Loucy (cell line): ENCODE measurements around the gene STUB1.

Experiments
- H2AFZ ChIP-seq: fragments of 200-600 bp; sonication (generic); 2 replicates; pipeline ENCODE4 v1.6.0; 2016; ENCODE audit warnings: antibody characterized with exemption, mild to moderate bottlenecking, low read length, moderate library complexity
- H3F3A ChIP-seq: fragments of 200-600 bp; 2 replicates; pipeline ENCODE4 v1.6.0; 2016; ENCODE audit warnings: antibody characterized with exemption, low read depth, mild to moderate bottlenecking
- H3K27me3 ChIP-seq: fragments of 200-600 bp; sonication (generic); 2 replicates; pipeline ENCODE4 v1.6.1; 2014; ENCODE audit warnings: low read length, mild to moderate bottlenecking; ENCODE audit not compliant: insufficient read depth, poor library complexity, severe bottlenecking
- H3K36me3 ChIP-seq: fragments of 200-600 bp; sonication (generic); 2 replicates; pipeline ENCODE4 v1.6.1; 2016; ENCODE audit warnings: low read length; ENCODE audit not compliant: insufficient read depth
- H3K4me1 ChIP-seq: fragments of 200-600 bp; sonication (generic); 2 replicates; pipeline ENCODE4 v1.5.1; 2014; ENCODE audit warnings: low read length, mild to moderate bottlenecking; ENCODE audit not compliant: insufficient read depth, poor library complexity, severe bottlenecking
- H3K4me2 ChIP-seq: fragments of 200-600 bp; sonication (generic); 2 replicates; pipeline ENCODE4 v1.6.0; 2014; ENCODE audit warnings: antibody characterized with exemption, low read length, low read depth, mild to moderate bottlenecking; ENCODE audit not compliant: poor library complexity, severe bottlenecking
- H3K4me3 ChIP-seq: fragments of 200-600 bp; sonication (generic); 2 replicates; pipeline ENCODE4 v1.5.1; 2014; ENCODE audit warnings: low read length, mild to moderate bottlenecking, mixed read lengths; ENCODE audit not compliant: poor library complexity, severe bottlenecking
- H3K79me2 ChIP-seq: fragments of 200-600 bp; sonication (generic); 2 replicates; pipeline ENCODE4 v1.6.1; 2014; ENCODE audit warnings: low read length; ENCODE audit not compliant: insufficient read depth
- H3K9ac ChIP-seq: fragments of 200-600 bp; sonication (generic); 2 replicates; pipeline ENCODE4 v1.6.0; 2014; ENCODE audit warnings: mild to moderate bottlenecking, low read depth, low read length, moderate library complexity; ENCODE audit not compliant: poor library complexity, severe bottlenecking
- H3K9me2 ChIP-seq: fragments of 200-600 bp; sonication (generic); replicated peaks from 2 replicates; pipeline ENCODE4 v1.6.1; 2016; ENCODE audit warnings: low read depth, low read length, mixed read lengths
- H3K9me3 ChIP-seq: fragments of 200-600 bp; sonication (generic); 2 replicates; pipeline ENCODE4 v1.6.1; 2014; ENCODE audit warnings: mild to moderate bottlenecking, antibody characterized with exemption, low read length, low read depth; ENCODE audit not compliant: insufficient read depth
- H4K20me1 ChIP-seq: fragments of 200-600 bp; sonication (generic); 2 replicates; pipeline ENCODE4 v1.6.0; 2014; ENCODE audit warnings: antibody characterized with exemption, low read length, mild to moderate bottlenecking; ENCODE audit not compliant: insufficient read depth, poor library complexity, severe bottlenecking
- EZH2phosphoT487 ChIP-seq: fragments of 200-600 bp; IDR thresholded peaks from 2 replicates; pipeline ENCODE4 v1.6.1; 2018; ENCODE audit warnings: antibody characterized with exemption, mild to moderate bottlenecking, moderate library complexity, borderline replicate concordance
- TF ChIP-seq, protein P1 (sequence below): fragments of 200-600 bp; sonication (generic); conservative IDR thresholded peaks from 2 replicates; pipeline ENCODE4 v1.5.1; 2014; ENCODE audit warnings: mild to moderate bottlenecking, antibody characterized with exemption, low read length

Gene STUB1

DNA sequence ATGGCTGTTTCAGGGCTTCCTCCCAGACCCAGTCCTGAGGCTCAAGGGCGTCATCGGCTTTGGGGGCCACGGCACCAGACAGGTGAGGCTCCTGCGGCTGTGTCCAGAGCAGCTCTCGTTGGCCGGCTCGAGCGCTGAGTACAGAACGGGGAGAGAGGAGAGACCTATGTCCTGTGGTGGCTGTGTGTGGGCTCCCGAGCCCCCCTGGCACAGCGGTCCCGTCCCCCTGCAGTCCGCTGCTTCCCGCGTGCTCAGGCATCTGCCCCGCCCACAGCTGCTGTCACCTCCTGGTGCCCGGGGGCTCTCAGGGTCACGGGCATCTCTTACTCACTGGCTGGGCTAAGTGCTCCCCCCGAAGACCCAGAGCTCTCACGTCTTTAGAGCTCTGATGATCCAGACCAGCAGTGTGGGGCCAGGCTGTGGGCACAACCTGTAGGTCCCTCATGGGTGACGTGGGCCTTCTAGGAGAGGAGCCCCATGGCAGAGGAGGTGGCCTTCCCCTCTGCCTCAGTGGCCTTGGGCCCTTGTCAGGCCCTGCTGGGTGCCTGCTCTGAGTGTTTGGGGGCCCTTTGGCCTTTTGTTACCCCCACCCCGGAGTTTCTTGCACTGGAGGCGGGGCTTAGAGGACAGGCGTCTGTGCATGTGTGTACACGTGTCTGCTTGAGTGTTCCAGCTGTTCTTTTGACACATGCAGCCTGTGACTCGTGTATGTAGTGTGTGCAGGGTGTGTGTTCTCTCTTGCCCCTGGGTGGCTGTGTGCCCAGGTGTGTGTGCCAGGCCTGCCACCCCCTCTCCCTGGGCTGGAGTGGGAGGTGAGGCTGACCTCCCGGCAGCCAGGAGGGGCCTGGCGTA lies 27.5 kb upstream of the STUB1 start:
- Histone ChIP-seq H3K36me3 (no peaks in the 10 kb centered on the region), H4K20me1 (no peaks in the 10 kb centered on the region), H3F3A (no peaks in the 10 kb centered on the region), H3K9me2 (no peaks in the 10 kb centered on the region), H3K4me2 (no peak overlapping the region), H3K4me1 (no peaks in the 10 kb centered on the region), H3K4me3 (no peak overlapping the region), H3K27me3 (no peaks in the 10 kb centered on the region), H3K9ac (no peak overlapping the region), H3K79me2 (0 out of 2 replicates have a peak, but pooled peaks cover 3% of the 10 kb centered on the region), H2AFZ (no peak overlapping the region), H3K9me3 (no peaks in the 10 kb centered on the region)
- no peak for TF ChIP-seq EZH2phosphoT487
- TF ChIP-seq, protein P1, sequence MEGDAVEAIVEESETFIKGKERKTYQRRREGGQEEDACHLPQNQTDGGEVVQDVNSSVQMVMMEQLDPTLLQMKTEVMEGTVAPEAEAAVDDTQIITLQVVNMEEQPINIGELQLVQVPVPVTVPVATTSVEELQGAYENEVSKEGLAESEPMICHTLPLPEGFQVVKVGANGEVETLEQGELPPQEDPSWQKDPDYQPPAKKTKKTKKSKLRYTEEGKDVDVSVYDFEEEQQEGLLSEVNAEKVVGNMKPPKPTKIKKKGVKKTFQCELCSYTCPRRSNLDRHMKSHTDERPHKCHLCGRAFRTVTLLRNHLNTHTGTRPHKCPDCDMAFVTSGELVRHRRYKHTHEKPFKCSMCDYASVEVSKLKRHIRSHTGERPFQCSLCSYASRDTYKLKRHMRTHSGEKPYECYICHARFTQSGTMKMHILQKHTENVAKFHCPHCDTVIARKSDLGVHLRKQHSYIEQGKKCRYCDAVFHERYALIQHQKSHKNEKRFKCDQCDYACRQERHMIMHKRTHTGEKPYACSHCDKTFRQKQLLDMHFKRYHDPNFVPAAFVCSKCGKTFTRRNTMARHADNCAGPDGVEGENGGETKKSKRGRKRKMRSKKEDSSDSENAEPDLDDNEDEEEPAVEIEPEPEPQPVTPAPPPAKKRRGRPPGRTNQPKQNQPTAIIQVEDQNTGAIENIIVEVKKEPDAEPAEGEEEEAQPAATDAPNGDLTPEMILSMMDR: no peak

DNA sequence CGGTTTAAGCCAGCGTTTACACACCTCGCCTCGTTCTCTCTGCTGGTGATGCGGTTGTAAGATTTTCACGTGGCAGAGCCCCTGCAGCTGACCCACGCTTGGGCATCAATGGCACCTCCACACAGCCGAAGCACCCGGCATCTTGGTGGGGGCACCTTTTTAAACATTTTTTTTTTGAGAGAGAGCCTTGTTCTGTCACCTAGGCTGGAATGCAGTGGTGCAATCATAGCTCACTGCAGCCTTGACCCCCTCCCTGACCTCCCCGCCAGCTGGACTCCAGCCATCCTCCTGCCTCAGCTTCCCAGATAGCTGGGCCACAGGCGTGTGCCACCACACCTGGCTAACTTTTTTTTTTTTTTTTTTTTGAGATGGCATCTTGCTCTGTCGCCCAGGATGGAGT lies 26.2 kb upstream of the STUB1 start:
- Histone ChIP-seq H3F3A (no peaks in the 10 kb centered on the region), H3K4me1 (no peaks in the 10 kb centered on the region), H3K4me3 (no peak overlapping the region), H3K9ac (no peak overlapping the region), H3K9me2 (no peaks in the 10 kb centered on the region), H2AFZ (no peak overlapping the region), H3K4me2 (no peak overlapping the region), H4K20me1 (no peaks in the 10 kb centered on the region), H3K36me3 (no peaks in the 10 kb centered on the region), H3K9me3 (no peaks in the 10 kb centered on the region), H3K27me3 (no peaks in the 10 kb centered on the region), H3K79me2 (no peaks in the 10 kb centered on the region)
- no peak for TF ChIP-seq EZH2phosphoT487
- TF ChIP-seq, protein P1: no peak

DNA sequence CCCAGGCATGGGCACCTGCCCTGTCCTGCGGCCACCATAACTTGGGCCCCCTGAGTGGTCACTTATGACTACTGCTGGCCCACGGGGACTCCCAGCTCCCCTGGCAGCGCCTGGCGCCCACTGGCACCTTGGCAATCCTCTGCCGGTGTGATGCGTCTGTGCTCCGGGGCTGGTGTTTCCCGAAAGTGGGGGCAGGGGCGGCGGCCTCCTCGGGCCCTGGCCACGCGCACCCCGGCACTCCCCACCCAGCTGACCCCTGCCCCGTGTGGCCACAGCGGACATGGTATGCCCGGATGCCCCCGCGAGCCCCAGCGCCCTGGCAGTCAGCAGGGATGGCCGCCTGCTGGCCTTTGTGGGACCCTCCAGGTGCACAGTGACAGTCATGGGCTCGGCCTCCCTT lies 22.7 kb upstream of the STUB1 start:
- no peak overlapping the region for H3K4me3 ChIP-seq
- H3K4me2 ChIP-seq: no peak overlapping the region
- no peaks in the 10 kb centered on the region for H3K36me3 ChIP-seq
- no peaks in the 10 kb centered on the region for H3K4me1 ChIP-seq
- H3K79me2 ChIP-seq: no peaks in the 10 kb centered on the region
- no peaks in the 10 kb centered on the region for H3F3A ChIP-seq
- H3K9me3 ChIP-seq: no peaks in the 10 kb centered on the region
- H2AFZ ChIP-seq: no peak overlapping the region
- no peaks in the 10 kb centered on the region for H3K27me3 ChIP-seq
- no peak overlapping the region for H3K9ac ChIP-seq
- TF ChIP-seq, protein P1: no peak
- TF ChIP-seq EZH2phosphoT487: no peak
- no peaks in the 10 kb centered on the region for H3K9me2 ChIP-seq
- H4K20me1 ChIP-seq: no peaks in the 10 kb centered on the region
